NCI-H1417 treated with DMSO at 0.1 percent for 48 hours (cell line): Measurements from ENCODE around the gene H6PD.

ENCODE experiments used
- DNase-seq: peaks from one replicate; lab custom pipeline; 2025; lab: John Stamatoyannopoulos, UW

The H6PD gene

GRCh38 chr1:9207715-9208114 lies 26.9 kb upstream of the H6PD start:
- DNase-seq: no peak

GRCh38 chr1:9211291-9211811 lies 23.2 kb upstream of the H6PD start:
- DNase-seq: no peak

GRCh38 chr1:9212735-9213134 lies 21.8 kb upstream of the H6PD start:
- DNase-seq: no peak

GRCh38 chr1:9213956-9214355 lies 20.6 kb upstream of the H6PD start:
- no peak for DNase-seq

GRCh38 chr1:9218917-9219316 lies 15.7 kb upstream of the H6PD start:
- DNase-seq: no peak

- no peak for DNase-seq
Measured at GRCh38 chr1:9222846-9223625, 11.5 kb upstream of the H6PD start.

GRCh38 chr1:9224664-9225410 lies 9.7 kb upstream of the H6PD start:
- no peak for DNase-seq

- DNase-seq: no peak
Measured at GRCh38 chr1:9225411-9225785, 9.2 kb upstream of the H6PD start.

GRCh38 chr1:9228609-9229008 lies 6.0 kb upstream of the H6PD start:
- no peak for DNase-seq

GRCh38 chr1:9229549-9229948 lies 5.0 kb upstream of the H6PD start:
- no peak for DNase-seq

- DNase-seq: no peak
Measured at GRCh38 chr1:9230869-9231533, 3.6 kb upstream of the H6PD start.

GRCh38 chr1:9231648-9232332 lies 2.8 kb upstream of the H6PD start:
- DNase-seq: no peak

GRCh38 chr1:9233241-9233941 lies 1.2 kb upstream of the H6PD start:
- no peak for DNase-seq

GRCh38 chr1:9233942-9234222 lies 692 bp upstream of the H6PD start:
- DNase-seq: no peak

- DNase-seq: no peak
Measured at GRCh38 chr1:9235096-9235459, 504 bp downstream of the H6PD start.

- DNase-seq: no peak
Measured at GRCh38 chr1:9235560-9235959, 986 bp downstream of the H6PD start.

GRCh38 chr1:9238134-9238533 lies 3.6 kb downstream of the H6PD start:
- DNase-seq: no peak

GRCh38 chr1:9238550-9238949 lies 4.0 kb downstream of the H6PD start:
- DNase-seq: no peak

- DNase-seq: no peak
Measured at GRCh38 chr1:9239622-9240401, 5.2 kb downstream of the H6PD start.

GRCh38 chr1:9240914-9241820 lies 6.6 kb downstream of the H6PD start:
- no peak for DNase-seq
